Measurements from ENCODE around the gene METTL17.
"Not testable (repeated sequence)": the region's sequence is repeated elsewhere in the genome, so short reads cannot be mapped to it uniquely, and the experiment has no call there.

The METTL17 gene

DNA sequence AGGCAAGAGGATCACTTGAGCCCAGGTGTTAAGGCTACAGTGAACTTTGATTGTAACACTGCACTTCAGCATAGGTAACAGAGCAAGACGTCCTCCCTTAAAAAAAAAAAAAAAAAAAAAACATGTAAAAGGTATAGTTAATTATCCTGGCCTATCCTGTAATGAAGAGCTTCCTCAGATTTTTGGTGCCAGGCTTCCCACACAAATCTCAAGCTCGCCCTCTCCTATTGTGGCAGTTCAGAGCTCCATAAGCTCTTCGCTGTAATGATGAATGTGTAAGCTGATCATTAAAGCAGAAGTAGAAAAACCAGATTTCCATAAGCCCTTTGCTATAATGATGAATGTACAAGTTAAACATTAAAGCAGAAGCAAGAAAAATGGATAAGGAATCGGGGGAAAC is 7.3 kb downstream of the METTL17 start:
- DNase-seq, result no peak

DNA sequence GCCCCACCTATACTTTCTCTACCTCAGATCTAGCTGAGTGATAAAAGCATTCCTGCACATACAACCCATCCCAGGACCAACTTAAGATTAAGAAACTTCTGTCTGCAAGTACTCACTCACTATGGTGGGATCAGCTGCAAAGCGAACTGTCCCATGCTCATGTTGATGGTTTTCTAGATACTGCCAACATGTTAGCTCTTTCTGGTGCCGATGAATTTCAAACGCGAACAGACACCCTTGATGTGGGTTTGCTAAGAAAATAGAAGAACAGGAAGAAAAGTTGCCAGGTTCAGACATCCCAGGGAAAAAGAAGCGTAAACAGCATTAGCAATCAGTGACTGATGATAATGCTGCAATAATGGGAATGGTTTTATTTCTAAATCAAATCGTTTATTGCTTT is 7.8 kb downstream of the METTL17 start:
- DNase-seq, result no peak

GRCh38 chr14:20998139-20998538 is 8.4 kb downstream of the METTL17 start:
- no peak for DNase-seq

DNA sequence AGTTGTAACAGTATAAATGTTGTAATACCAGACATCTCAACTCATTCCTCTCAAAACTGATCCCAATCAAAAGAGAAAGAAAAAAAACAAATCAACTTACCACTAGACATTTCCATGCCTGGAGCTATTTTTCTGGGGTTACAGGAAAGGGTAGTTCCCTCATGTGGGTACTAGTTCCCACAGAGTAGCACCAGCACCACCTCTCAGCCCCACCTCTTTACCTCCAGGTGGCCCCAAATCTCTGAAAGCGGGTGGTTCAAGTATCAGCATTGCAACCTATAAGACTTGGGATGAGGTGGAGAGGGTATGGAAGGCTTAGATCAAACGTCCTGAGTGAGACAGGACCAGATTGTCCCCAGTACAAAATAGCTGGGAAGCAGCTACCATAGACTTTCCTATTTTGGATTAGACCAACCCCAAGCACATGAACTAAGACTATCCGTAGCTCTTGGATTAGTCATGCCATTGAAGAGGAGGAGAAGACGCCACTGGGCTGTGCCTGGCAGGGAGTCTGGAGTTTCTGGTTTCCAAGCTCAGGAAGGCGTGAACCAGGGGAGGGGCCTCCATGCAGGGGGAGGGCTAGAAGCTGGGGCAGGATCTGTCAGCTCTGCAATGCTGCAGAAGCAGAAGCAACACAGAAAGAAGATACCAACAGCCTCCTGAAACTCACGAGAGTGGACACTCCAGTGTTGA is 9.0 kb downstream of the METTL17 start, which contains the start of gene SLC39A2:
Gene SLC39A2 (plus strand): TSS at position 620 of the 693 bp plus-strand sequence. CDS start 154 bp downstream, outside the sequence.
- DNase-seq, result no peak

GRCh38 chr14:20999591-20999990 is 9.8 kb downstream of the METTL17 start:
- DNase-seq, result no peak

GRCh38 chr14:21001218-21001617 is 11.4 kb downstream of the METTL17 start:
- no peak for DNase-seq

DNA sequence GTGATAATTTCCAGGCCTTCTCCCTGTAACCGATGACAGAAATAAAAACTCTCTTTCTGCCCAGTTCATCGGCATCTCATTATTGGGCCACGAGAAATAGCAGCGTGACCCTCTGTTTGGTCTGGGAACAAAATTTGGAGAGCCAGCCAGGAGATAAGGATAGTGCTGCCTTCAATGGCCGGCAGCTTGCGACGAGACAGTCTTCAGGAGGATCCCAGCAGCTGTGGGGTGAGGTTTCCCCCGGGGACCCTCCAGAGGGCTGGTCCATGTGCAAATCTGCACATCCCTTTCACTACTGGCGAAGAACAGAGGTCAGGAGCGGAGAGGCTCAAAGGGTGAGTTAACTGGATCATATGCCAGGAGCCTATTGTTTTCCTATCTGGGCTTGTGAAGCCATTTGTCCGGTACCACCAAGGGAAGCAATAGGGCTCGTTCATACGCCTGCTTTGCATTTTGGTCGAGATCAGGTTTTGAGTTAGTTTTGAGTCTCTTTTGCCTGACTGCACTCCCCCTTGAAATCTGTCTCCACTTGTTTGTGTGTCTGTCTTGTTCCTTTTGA is 14.1 kb downstream of the METTL17 start:
- DNase-seq, result no peak

- not testable (repeated sequence) for DNase-seq
Observed at GRCh38 chr14:21009721-21010120, 19.9 kb downstream of the METTL17 start.

GRCh38 chr14:21011136-21011535 is 21.4 kb downstream of the METTL17 start:
- DNase-seq, result no peak

DNA sequence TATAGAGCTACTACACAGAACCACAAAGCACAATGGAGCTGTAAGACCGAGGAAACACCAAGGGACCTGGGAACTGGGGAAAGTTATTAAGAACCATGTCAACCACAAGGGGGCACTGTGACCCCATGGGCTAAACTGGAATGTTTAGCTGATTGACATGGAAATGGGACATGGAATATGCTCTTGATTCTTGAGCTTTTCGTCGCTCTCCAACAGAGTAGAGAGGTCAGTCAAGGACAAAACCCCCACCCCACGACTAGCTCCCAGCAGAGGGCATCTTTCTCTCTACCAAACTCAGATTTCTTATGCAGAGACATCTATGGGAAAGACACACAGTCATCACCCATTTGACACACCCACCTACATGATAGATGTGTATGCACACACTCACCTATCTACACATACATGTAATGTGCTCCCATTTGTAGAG is 25.0 kb downstream of the METTL17 start:
- peak; percentile 74 for DNase-seq

DNA sequence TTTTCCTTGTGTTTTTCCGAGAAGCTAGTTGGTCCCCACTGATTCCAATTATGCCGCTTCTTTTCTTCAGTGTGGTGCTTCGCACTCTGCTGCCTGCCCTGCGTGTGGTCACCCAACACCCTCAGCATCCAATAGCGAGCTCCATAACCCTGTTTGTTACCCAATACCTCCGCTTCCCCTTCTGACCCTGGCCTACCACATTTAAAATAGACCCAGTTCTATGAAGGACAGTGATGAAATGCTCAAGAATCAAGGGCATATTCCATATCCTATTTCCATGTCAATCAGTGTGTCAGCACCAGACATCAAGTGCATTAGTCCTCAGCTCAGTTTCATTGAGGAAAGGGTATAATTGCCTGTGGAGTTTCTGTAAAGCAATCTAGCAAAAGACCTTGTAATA is 25.5 kb downstream of the METTL17 start:
- DNase-seq, result no peak

DNA sequence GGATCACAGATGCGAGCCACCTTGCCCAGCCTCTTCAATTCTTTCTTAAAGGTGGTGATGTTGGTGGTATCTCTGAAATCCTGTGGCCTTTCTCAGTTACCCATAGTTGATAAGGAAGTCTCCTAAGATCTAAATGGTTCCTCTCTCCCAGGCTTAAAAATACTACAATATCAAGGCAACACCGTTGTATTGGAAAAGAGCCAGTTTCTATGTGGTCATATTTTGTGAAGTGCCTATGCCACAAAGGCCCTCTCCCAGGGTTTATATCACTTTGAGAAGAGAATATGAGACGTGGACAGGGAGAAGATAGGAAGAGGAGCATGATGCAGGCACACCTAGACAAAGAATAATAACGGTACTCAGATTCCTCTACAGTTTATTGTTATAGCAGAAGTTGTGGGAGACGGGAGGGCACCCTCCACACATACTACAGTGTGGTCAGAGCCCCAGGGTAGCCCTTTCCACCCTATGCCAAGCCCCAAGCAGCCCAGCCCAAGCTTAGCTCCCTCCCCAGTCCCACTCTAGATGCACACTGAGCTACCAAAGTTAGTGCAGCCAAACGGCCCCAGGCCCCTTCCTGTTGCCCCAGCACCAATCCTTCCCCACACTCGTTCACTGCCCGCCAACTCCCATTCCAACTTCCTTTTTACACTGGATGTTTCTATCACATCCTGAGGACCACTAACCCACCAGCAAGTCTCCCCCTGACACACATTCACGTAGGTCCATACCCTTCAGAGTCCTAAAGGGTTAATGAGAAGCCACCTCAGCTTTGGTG is 26.8 kb downstream of the METTL17 start:
- DNase-seq, result no peak

- DNase-seq, result no peak
Observed at GRCh38 chr14:21017528-21018245, 27.9 kb downstream of the METTL17 start.

GRCh38 chr14:21018286-21018685 is 28.5 kb downstream of the METTL17 start:
- no peak for DNase-seq

DNA sequence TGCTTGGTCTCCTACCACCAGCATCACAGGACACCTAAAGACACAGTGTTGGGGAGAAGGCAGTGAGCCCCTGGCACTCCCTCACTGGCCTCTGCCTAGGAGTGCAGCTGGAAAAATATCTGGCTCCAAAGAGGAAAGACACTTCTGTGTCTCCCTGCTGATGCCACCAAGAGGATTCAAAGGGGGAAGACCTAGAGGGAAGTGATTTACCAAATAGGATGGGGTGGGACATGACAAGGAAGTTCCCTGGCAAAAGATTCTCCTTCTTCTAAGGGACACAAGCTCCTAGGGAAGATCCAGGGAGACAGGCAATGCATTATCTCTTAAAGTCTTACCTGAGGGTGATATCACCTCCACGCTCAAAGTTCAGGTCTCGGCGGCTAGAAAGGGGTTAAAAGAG is 29.0 kb downstream of the METTL17 start:
- DNase-seq, result no peak

GRCh38 chr14:21019366-21019765 is 29.6 kb downstream of the METTL17 start:
- no peak for DNase-seq

DNA sequence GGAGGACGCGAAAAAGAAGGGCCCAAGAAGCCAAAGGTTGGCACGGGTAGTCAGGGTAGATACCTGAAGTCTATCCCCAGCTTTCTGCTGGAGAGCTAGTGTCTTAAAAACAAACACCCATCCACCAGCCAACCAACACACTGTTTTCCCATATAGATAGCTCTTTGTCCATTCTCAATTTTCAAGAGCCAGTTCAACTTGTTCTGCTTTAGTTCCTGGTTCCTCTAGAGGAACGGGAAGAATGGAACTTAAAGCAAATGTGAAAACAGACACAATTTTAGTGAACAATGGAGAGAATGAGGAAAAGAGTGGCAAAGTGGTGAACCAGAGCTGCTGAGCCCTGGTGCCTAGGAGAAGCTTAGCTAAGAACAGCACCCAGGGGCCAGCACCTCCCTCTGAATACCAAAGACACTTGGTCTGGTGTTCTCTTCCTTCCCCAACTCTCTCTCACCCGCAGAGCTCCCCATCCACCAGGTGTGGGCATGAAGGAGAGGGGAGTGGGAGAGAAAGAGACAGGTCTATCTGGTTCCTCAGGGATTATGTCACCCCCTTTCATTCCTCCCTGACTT is 31.3 kb downstream of the METTL17 start:
- DNase-seq, result no peak

- no peak for DNase-seq
Observed at GRCh38 chr14:21022686-21023085, 32.9 kb downstream of the METTL17 start.

DNA sequence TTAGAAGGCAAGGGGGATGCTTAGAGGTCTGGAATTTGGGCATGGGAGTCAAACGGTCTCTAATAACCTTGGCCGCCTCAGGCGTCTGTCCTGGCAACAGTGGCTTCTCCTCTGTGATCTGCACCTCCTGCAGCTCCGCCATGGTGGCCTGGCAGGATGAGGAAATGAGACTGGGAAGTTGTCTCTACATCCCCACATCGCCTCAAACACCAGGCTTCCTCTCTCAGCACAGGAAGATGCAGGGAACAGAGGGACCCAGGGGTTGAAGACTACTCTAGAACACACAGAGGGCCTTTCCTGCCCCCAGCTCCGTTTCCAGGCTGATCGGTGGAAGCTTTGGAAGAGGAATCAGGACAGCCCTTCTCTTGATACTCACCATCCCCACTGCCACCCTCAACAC is 33.4 kb downstream of the METTL17 start:
- DNase-seq, result no peak

GRCh38 chr14:21023817-21024584 is 34.2 kb downstream of the METTL17 start:
- DNase-seq, result peak; percentile 9

DNA sequence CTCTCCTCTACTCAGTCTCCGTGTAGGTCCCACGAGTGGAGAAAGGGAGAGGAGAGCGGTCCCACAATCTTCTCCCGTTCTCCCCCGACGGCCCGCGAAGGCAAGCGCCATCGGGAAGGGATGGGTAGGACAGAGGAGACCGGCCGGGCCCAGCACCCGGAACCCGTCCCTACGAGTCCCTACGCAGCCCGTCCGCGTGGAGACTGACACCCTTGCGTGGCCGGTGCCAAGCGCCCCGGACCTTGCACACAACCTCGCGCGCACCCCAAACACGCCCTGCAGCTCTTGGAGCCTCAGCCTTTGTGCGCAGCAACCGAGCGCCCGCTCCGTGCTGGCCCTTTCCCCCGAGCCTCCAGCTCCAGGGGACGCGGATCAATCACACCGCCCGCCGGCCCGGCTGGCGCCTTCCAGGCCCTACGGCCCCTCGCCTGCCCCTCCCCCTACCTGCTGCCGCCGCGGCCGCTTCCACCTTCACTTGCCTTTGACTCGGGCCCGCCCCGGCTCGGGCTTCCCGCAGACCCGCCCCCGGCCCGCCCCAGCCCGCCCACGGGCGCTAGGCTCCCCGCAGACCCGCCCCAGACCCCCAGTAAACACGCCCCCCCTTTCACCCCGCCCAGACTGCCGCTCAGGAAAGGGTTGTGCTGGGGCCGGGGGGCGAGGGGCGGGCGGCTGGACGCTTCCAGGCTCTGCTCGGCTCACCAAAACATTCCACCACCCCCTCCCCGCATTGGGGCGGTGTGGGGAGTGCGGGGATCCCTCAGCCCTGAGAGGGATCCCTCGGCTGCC is 35.0 kb downstream of the METTL17 start, which contains the start of gene NDRG2:
Gene NDRG2 (minus strand): TSS at position 477 of the 786 bp plus-strand sequence. CDS start 1,746 bp downstream, outside the sequence.
- peak; percentile 68 for DNase-seq

All from central memory CD4-positive, alpha-beta T cell (primary cell).